OCI-LY7 (cell line): ENCODE results near the gene CELA3B. TPM values are rescaled to one million over a fixed set of nuclear protein-coding genes. Genes with fewer than 3 reads are reported as not detected.

ENCODE experiments used
- BruUV-seq: library from RNA; stranded (reverse); fragments of 400-500 nt; replicated peaks from 2 replicates; lab custom pipeline; 2021; lab: Mats Ljungman, UMichigan
- CTCF ChIA-PET: fragments of 300-600 bp; sonication (Branson Sonifier 250); formaldehyde crosslinking; loops from one replicate; lab custom pipeline; 2022; ENCODE audit warnings: antibody characterized with exemption; ENCODE audit not compliant: unreplicated experiment; lab: Charles Lee
- POLR2A ChIA-PET: fragments of 300-600 bp; sonication (Branson Sonifier 250); formaldehyde crosslinking; loops from one replicate; lab custom pipeline; 2022; ENCODE audit warnings: antibody characterized with exemption; lab: Charles Lee
- DNase-seq: peaks from one replicate; pipeline ENCODE4 v3.0.0-alpha.2; 2015; ENCODE audit warnings: low spot score
- H2AFZ ChIP-seq: fragments of 200-600 bp; sonication (generic), shearing (Covaris generic); 2 replicates; pipeline ENCODE4 v1.6.1; 2014; ENCODE audit warnings: mild to moderate bottlenecking, antibody characterized with exemption, low read length, moderate library complexity
- H3K27ac ChIP-seq: fragments of 200-600 bp; sonication (generic); 2 replicates; pipeline ENCODE4 v1.5.1; 2014; ENCODE audit warnings: mixed run types, low read depth, mild to moderate bottlenecking, moderate library complexity, low read length, inconsistent platforms; ENCODE audit not compliant: poor library complexity, severe bottlenecking
- H3K36me3 ChIP-seq: fragments of 200-600 bp; sonication (generic); 2 replicates; pipeline ENCODE4 v1.6.1; 2014; ENCODE audit warnings: mild to moderate bottlenecking, antibody characterized with exemption, low read length, moderate library complexity, mixed read lengths; ENCODE audit not compliant: insufficient read depth
- H3K4me1 ChIP-seq: fragments of 200-600 bp; sonication (generic); 2 replicates; pipeline ENCODE4 v1.5.1; 2014; ENCODE audit warnings: mild to moderate bottlenecking, low read length; ENCODE audit not compliant: insufficient read depth, poor library complexity, severe bottlenecking
- H3K4me2 ChIP-seq: fragments of 200-600 bp; sonication (generic); 2 replicates; pipeline ENCODE4 v1.6.1; 2014; ENCODE audit warnings: mild to moderate bottlenecking, low read length
- H3K4me3 ChIP-seq: fragments of 200-600 bp; sonication (generic); 2 replicates; pipeline ENCODE4 v1.5.1; 2014; ENCODE audit warnings: mild to moderate bottlenecking, low read depth, low read length; ENCODE audit not compliant: poor library complexity, severe bottlenecking
- H3K79me2 ChIP-seq: fragments of 200-600 bp; sonication (generic); 2 replicates; pipeline ENCODE4 v1.6.1; 2016; ENCODE audit warnings: low read depth, mild to moderate bottlenecking, low read length, moderate library complexity, mixed read lengths; ENCODE audit not compliant: insufficient read depth
- H3K9me2 ChIP-seq: fragments of 200-600 bp; sonication (generic); 2 replicates; pipeline ENCODE4 v1.6.1; 2016; ENCODE audit warnings: mild to moderate bottlenecking, low read length, mixed read lengths; ENCODE audit not compliant: insufficient read depth
- H3K9me3 ChIP-seq: fragments of 200-600 bp; sonication (generic); 2 replicates; pipeline ENCODE4 v1.6.1; 2014; ENCODE audit warnings: mild to moderate bottlenecking, mixed run types, low read length, mixed read lengths
- H4K20me1 ChIP-seq: fragments of 200-600 bp; sonication (generic); 2 replicates; pipeline ENCODE4 v1.6.1; 2014; ENCODE audit warnings: mild to moderate bottlenecking, antibody characterized with exemption, low read length, moderate library complexity, mixed read lengths; ENCODE audit not compliant: insufficient read depth
- CTCF ChIP-seq: fragments of 200-600 bp; sonication (generic); conservative IDR thresholded peaks from 2 replicates; pipeline ENCODE4 v1.5.1; 2014; ENCODE audit warnings: mild to moderate bottlenecking, antibody characterized with exemption, low read length, moderate library complexity, mixed read lengths
- EZH2phosphoT487 ChIP-seq: fragments of 200-600 bp; sonication (generic); IDR thresholded peaks from 2 replicates; pipeline ENCODE4 v1.6.1; 2018; ENCODE audit warnings: low read depth, borderline replicate concordance, mild to moderate bottlenecking, mixed run types, antibody characterized with exemption, low read length, moderate library complexity, mixed read lengths
- intact Hi-C: fragments of 100-400 bp; cut with micrococcal nuclease; formaldehyde crosslinking; loops from one replicate; pipeline ENCODE4 v1.10.0; 2022; ENCODE audit not compliant: unreplicated experiment
- total RNA-seq, 2 experiments: library from RNA; depleted of rRNA in 1 of 2; stranded (reverse); fragments of >200 nt in 1 of 2; shearing (Covaris generic) in 1 of 2; gene quantifications; 2 replicates each; pipeline ENCODE4 v1.2.3, GENCODE V29; 2014 to 2022

The CELA3B gene
- total RNA-seq, 2 experiments from 2014 or later = not detected

- Histone ChIP-seq H3K4me1 (no peaks in the 10 kb centered on the region), H3K4me3 (no peak overlapping the region), H3K9me3 (no peaks in the 10 kb centered on the region), H2AFZ (no peak overlapping the region), H3K9me2 (no peaks in the 10 kb centered on the region), H3K36me3 (no peaks in the 10 kb centered on the region), H3K27ac (no peak overlapping the region), H3K79me2 (no peaks in the 10 kb centered on the region), H3K4me2 (no peak overlapping the region), H4K20me1 (no peaks in the 10 kb centered on the region)
- no TSS peak for BruUV-seq
- ChIA-PET CTCF (no interaction called here), POLR2A (no interaction called here)
- TF ChIP-seq CTCF (no peak), EZH2phosphoT487 (no peak)
- no peak for DNase-seq
- intact Hi-C loops = loop anchor here (5.0 to 10.0 kb wide), 2 partner anchors 117 to 304 kb away; no protein-coding TSS in a partner anchor
Measured at GRCh38 chr1:21961337-21961736, 15.5 kb upstream of the CELA3B start.

- no peak overlapping the region for H3K27ac ChIP-seq
- H3K4me1 ChIP-seq = no peaks in the 10 kb centered on the region
- no peaks in the 10 kb centered on the region for H3K9me3 ChIP-seq
- no peaks in the 10 kb centered on the region for H3K36me3 ChIP-seq
- intact Hi-C loops = loop anchor here (5.0 to 10.0 kb wide), 2 partner anchors 117 to 304 kb away; no protein-coding TSS in a partner anchor
- no peak overlapping the region for H3K4me3 ChIP-seq
- POLR2A ChIA-PET = no interaction called here
- TF ChIP-seq EZH2phosphoT487 (no peak), CTCF (no peak)
- H4K20me1 ChIP-seq = no peaks in the 10 kb centered on the region
- H2AFZ ChIP-seq = no peak overlapping the region
- CTCF ChIA-PET = no interaction called here
- DNase-seq = no peak
- no peaks in the 10 kb centered on the region for H3K9me2 ChIP-seq
- H3K4me2 ChIP-seq = no peak overlapping the region
- no peaks in the 10 kb centered on the region for H3K79me2 ChIP-seq
- no TSS peak for BruUV-seq
Measured at GRCh38 chr1:21961799-21962198, 15.0 kb upstream of the CELA3B start.

DNA sequence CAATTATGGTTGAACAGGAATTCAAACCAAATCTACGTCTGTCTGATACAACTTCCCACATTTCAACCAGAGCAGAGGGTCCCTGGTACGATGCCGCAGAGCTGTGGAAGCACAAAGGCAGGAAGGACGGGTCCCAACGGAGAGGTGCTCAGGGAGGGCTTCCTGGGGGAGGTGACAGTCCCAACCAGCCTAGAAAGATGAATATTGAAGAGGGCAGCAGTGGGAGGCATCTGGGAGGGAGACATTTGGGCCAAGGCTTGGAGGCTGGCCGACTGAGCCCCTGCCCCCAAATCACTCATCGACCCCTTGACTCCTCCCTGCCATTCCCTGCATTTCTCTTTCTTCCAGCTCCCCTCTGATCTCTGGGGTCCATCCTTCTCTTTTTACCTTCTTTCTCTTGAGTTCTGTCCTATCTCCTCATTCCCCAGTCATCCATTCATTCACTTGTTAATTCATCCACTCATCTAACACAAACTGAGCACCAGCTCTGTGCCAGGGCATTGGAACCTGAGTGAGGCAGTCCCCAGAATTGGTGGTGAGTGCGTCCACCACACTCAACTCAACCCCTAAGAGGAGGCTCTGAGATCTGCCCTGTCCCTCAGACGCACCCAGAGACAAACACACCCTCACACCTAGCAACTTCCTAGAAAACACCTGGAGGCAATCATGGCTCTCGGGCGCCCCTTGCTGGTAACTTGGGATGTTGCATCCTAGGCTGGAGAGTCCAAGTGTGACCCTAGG is 13.2 kb upstream of the CELA3B start:
- Histone ChIP-seq H3K4me1 (no peaks in the 10 kb centered on the region), H3K9me2 (no peaks in the 10 kb centered on the region), H3K4me3 (no peak overlapping the region), H3K4me2 (no peak overlapping the region), H4K20me1 (no peaks in the 10 kb centered on the region), H3K27ac (no peak overlapping the region), H3K79me2 (no peaks in the 10 kb centered on the region), H3K9me3 (no peaks in the 10 kb centered on the region), H3K36me3 (no peaks in the 10 kb centered on the region), H2AFZ (no peak overlapping the region)
- POLR2A ChIA-PET = interaction anchor here (0.7 kb wide), 1 partner anchor 494 kb away, joined by 7 read pairs; no protein-coding TSS in a partner anchor
- peak; percentile 70 for DNase-seq
- no TSS peak for BruUV-seq
- TF ChIP-seq CTCF = peak; percentile 93
- TF ChIP-seq EZH2phosphoT487 = no peak
- CTCF ChIA-PET = no interaction called here
- intact Hi-C loops = loop anchor here (1.0 to 10.0 kb wide), 4 partner anchors 119 to 306 kb away; partner anchors contain the start of gene USP48
